Measurements from ENCODE around the gene STXBP2. TPM values are rescaled to one million over a fixed set of nuclear protein-coding genes. Genes with fewer than 3 reads are reported as not detected.
"Not testable (repeated sequence)": the region's sequence is repeated elsewhere in the genome, so short reads cannot be mapped to it uniquely, and the experiment has no call there.

The STXBP2 gene
- total RNA-seq, 3 donors from 2014 or later (not counting 1 experiment from before 2014, with no cell fraction given) = 366 to 409 (median 384) TPM

- DNase-seq (no peak), ATAC-seq (no peak)
- Histone ChIP-seq H3K4me3 (ENCODE audit: low read length) (no peak overlapping the region), H3K27me3 (ENCODE audit: control insufficient read depth, insufficient read depth, low read length) (no peaks in the 10 kb centered on the region), H3K36me3 (ENCODE audit: control insufficient read depth, insufficient read depth, low read length) (peaks cover 23% of the 10 kb centered on the region), H3K27ac (ENCODE audit: low read length) (no peak overlapping the region), H3K4me1 (ENCODE audit: control insufficient read depth, insufficient read depth, low read length) (peaks cover 31% of the 10 kb centered on the region), H3K9me3 (ENCODE audit: control insufficient read depth, insufficient read depth, low read length) (no peaks in the 10 kb centered on the region)
- Mint-ChIP-seq H3K4me3 (no peak overlapping the region), H3K27me3 (ENCODE audit: low read depth in 2 of 2) (no peaks in the 10 kb centered on the region), H3K27ac (peak overlapping the region in 1 of 2 donors; percentile 62), H3K9me3 (peaks cover 0 to 2% of the 10 kb centered on the region in 2 donors), H3K36me3 (no peaks in the 10 kb centered on the region), H3K4me1 (peaks cover 13 to 36% of the 10 kb centered on the region in 2 donors)
- no peak for TF ChIP-seq CTCF (IDR thresholded peaks at IDR 0.05)
- intact Hi-C loops (cut with micrococcal nuclease) = no loop called here
- WGBS (ENCODE audit: insufficient coverage) = 97% methylated on average over 27 of the region's 27 CpGs
These were observed 5.6 kb downstream of the STXBP2 start for GRCh38 chr19:7642295-7643030.

- Mint-ChIP-seq H3K4me1 (peaks cover 8 to 31% of the 10 kb centered on the region in 2 donors), H3K27me3 (ENCODE audit: low read depth in 2 of 2) (no peaks in the 10 kb centered on the region), H3K9me3 (peaks cover 0 to 2% of the 10 kb centered on the region in 2 donors), H3K4me3 (no peak overlapping the region), H3K27ac (peak overlapping the region in 1 of 2 donors; percentile 62), H3K36me3 (no peaks in the 10 kb centered on the region)
- no peak for TF ChIP-seq CTCF (IDR thresholded peaks at IDR 0.05)
- WGBS (ENCODE audit: insufficient coverage) = 92% methylated on average over 7 of the region's 8 CpGs
- Histone ChIP-seq H3K27me3 (ENCODE audit: control insufficient read depth, insufficient read depth, low read length) (no peaks in the 10 kb centered on the region), H3K36me3 (ENCODE audit: control insufficient read depth, insufficient read depth, low read length) (peaks cover 23% of the 10 kb centered on the region), H3K27ac (ENCODE audit: low read length) (no peak overlapping the region), H3K4me1 (ENCODE audit: control insufficient read depth, insufficient read depth, low read length) (peaks cover 26% of the 10 kb centered on the region), H3K9me3 (ENCODE audit: control insufficient read depth, insufficient read depth, low read length) (no peaks in the 10 kb centered on the region), H3K4me3 (ENCODE audit: low read length) (no peak overlapping the region)
- ATAC-seq (no peak), DNase-seq (no peak)
- intact Hi-C loops (cut with micrococcal nuclease) = no loop called here
These were observed 6.1 kb downstream of the STXBP2 start for GRCh38 chr19:7643031-7643415.

GRCh38 chr19:7643629-7644549 lies 7.0 kb downstream of the STXBP2 start:
- DNase-seq (peak in 1 of 2 donors; percentile 52), ATAC-seq (peak in 2 of 3 donors; percentile 32 to 35)
- Histone ChIP-seq H3K36me3 (ENCODE audit: control insufficient read depth, insufficient read depth, low read length) (peaks cover 23% of the 10 kb centered on the region), H3K4me1 (ENCODE audit: control insufficient read depth, insufficient read depth, low read length) (peaks cover 18% of the 10 kb centered on the region)
- Mint-ChIP-seq H3K27ac (peak overlapping the region in 1 of 2 donors; percentile 62), H3K4me1 (peaks cover 8 to 22% of the 10 kb centered on the region in 2 donors)
- H3K27me3 Mint-ChIP-seq (ENCODE audit: low read depth in 2 of 2); H3K27ac ChIP-seq (ENCODE audit: low read length); H3K9me3 ChIP-seq (ENCODE audit: control insufficient read depth, insufficient read depth, low read length); H3K36me3 Mint-ChIP-seq; H3K9me3 Mint-ChIP-seq; H3K4me3 ChIP-seq (ENCODE audit: low read length); intact Hi-C loops (cut with micrococcal nuclease); H3K27me3 ChIP-seq (ENCODE audit: control insufficient read depth, insufficient read depth, low read length); H3K4me3 Mint-ChIP-seq: not testable (repeated sequence)
- WGBS (ENCODE audit: insufficient coverage) = 84% methylated on average over 10 of the region's 10 CpGs

DNA sequence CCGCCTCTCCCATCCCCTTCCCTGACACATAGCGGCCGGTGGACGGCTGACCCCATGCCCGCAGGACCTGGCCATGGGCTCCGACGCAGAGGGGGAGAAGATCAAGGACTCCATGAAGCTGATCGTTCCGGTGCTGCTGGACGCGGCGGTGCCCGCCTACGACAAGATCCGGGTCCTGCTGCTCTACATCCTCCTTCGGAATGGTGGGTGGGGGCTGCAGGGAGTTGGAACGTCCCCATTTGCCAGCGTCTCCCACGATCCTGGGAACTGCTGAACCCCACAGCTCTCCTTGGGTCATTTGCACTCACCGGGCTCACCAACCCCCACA lies 7.6 kb downstream of the STXBP2 start:
- DNase-seq (no peak), ATAC-seq (no peak)
- Mint-ChIP-seq H3K9me3 (peaks cover 0 to 2% of the 10 kb centered on the region in 2 donors), H3K4me3 (no peak overlapping the region), H3K4me1 (peaks cover 8 to 16% of the 10 kb centered on the region in 2 donors), H3K27me3 (ENCODE audit: low read depth in 2 of 2) (no peaks in the 10 kb centered on the region), H3K36me3 (no peaks in the 10 kb centered on the region), H3K27ac (no peak overlapping the region)
- Histone ChIP-seq H3K27me3 (ENCODE audit: control insufficient read depth, insufficient read depth, low read length) (no peaks in the 10 kb centered on the region), H3K9me3 (ENCODE audit: control insufficient read depth, insufficient read depth, low read length) (no peaks in the 10 kb centered on the region), H3K4me3 (ENCODE audit: low read length) (no peak overlapping the region), H3K27ac (ENCODE audit: low read length) (no peak overlapping the region), H3K36me3 (ENCODE audit: control insufficient read depth, insufficient read depth, low read length) (peaks cover 23% of the 10 kb centered on the region), H3K4me1 (ENCODE audit: control insufficient read depth, insufficient read depth, low read length) (peaks cover 11% of the 10 kb centered on the region)
- intact Hi-C loops (cut with micrococcal nuclease) = no loop called here
- 96% methylated on average over 20 of the region's 20 CpGs for WGBS (ENCODE audit: insufficient coverage)
- no peak for TF ChIP-seq CTCF (IDR thresholded peaks at IDR 0.05)
